Effector CD8-positive, alpha-beta T cell (primary cell): ENCODE data around the gene FOLR1.

Source experiments
- DNase-seq: peaks from one replicate; lab custom pipeline; 2025; lab: John Stamatoyannopoulos, UW

The FOLR1 gene

DNA sequence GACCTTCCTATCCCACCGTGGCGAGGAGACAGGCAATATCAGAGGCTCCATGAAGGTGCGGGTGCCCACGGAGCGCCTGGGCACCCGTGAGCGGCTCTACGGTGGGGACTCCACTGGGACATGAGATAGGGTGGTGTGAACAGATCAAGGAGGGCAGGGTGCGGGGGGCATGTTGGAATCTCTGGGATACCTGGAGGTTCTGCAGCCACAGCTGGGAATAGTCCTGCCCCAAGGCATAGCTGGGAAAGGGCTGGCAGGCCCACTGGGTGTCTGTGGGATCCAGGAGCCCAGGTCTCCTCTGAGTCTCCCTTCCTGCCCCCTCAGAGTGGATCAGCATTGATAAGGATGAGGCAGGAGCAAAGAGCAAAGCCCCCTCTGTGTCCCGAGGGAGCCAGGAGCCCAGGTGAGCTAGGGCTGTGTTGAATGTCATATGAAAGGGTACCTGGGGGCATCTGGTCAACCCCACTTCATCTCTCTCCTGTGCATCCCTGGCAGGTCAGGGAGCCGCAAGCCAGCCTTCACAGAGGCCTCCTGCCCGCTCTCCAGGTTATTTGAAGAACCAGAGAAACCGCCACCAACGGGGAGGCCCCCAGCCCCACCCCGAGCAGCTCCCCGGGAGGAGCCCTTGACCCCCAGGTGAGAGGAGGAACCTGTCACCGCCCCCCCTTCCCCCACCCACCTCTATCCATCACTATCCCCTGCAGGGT is 43.6 kb downstream of the FOLR1 start:
- DNase-seq: no peak

DNA sequence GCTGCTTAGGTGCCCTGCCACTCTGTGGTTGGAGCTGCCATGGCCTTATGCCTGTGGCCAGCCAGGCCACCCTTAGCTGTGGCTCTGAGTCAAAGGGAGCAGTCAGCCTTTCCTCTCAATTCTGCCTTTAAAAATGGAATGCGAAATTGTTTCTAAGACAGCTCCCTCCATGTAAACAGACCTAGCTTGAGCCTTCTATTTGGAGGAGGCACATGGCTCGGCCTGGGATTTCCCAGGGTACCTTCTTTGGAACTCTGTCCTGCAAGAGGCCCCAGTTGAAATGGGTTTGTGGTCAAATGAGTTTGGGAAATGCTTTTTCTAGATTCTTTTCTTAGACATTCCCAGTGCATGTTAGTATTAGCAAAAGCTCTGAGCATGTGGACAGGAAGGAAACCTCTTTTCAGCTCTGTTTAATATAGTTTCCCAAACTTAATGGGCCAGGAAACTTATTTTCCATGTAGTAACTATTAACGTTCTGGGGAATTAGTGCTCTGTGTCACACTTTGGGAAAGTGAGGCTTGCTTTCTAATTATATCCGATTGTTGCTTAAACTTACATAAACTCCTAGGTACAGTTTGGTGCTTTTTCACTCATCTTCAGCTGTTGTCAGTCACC is 44.2 kb downstream of the FOLR1 start:
- DNase-seq: no peak

DNA sequence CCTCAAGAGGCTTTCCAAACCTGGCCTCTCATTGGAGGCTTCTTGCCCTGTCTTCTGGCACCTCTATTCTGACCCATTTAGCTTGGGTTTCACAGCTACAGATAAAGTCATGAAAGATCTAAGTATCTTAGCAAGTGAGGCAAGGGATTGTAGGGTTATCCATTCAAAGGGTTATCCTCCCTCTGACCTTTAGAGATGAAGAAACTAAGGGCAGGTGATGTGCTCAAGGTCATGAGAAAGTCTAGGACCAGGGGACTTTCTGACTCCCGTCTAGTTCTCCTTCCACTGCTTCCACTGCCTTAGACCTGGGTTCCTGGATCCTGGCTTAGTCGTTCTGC is 44.8 kb downstream of the FOLR1 start:
- no peak for DNase-seq

DNA sequence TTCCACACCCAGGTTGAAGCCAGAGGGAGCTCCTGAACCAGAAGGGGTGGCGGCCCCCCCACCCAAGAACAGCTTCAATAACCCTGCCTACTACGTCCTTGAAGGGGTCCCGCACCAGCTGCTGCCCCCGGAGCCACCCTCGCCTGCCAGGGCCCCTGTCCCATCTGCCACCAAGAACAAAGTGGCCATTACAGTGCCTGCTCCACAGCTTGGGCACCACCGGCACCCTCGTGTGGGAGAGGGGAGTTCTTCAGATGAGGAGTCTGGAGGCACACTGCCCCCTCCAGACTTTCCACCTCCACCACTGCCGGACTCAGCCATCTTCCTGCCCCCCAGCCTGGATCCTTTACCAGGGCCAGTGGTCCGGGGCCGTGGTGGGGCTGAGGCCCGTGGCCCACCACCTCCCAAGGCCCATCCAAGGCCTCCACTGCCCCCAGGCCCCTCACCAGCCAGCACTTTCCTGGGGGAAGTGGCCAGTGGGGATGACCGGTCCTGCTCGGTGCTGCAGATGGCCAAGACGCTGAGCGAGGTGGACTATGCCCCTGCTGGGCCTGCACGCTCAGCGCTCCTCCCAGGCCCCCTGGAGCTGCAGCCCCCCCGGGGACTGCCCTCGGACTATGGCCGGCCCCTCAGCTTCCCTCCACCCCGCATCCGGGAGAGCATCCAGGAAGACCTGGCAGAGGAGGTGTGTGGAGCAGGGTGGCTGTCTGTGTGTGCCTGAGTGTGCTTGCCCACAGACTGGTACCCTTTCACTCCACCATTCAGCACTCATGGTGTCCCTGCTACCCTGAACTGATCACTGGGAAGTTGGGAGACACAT is 45.4 kb downstream of the FOLR1 start:
- DNase-seq: no peak

DNA sequence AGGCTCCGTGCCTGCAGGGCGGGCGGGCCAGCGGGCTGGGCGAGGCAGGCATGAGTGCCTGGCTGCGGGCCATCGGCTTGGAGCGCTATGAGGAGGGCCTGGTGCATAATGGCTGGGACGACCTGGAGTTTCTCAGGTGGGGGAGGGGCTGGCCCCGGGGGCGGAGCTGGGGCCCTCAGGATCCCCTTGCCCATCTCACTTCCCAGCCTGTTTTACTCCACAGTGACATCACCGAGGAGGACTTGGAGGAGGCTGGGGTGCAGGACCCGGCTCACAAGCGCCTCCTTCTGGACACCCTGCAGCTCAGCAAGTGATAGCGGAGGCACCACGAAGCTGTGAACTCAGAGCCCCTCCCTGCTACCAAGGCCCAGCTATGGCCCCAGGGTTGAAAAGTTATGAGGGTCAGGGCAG is 46.1 kb downstream of the FOLR1 start:
- no peak for DNase-seq

DNA sequence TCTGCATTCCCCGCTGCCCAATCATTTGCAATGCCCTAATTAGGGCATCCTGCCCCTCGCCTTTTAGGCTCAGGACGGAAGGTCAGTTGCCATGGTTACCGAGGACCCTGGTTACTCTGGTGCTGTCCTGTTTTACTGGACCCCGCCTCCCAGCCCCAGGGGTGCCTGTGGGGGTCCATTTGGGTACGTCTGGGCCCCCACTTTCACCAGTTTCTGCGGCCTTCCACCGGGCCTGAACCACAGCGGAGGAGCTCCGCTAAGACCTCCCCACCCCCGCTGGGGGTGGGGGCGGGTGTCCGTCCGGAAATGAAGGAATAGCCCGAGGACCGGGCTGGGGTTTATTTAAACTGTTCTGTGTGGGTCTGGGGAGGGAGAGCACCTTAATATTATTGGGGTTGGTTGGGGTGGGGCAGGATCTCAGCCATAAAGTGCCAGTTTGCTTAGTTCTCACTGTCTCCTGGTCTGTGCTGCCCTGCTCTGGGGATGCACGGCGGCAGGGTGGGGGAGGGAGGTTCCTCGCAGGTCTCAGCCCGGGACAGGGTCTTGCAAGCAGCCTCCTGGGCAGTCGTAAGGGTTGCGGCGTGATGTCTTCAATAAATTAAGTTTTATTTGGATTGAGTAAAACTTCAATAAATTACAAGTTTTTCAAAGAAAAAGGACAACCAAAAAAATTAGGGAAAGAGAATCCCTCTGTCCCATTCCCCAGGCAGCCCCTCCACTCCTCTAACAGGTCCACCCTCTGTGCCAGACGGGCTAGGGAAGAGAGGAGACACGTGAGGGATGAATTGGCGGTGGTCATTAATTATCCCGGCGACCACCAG is 46.8 kb downstream of the FOLR1 start:
- DNase-seq: no peak

DNA sequence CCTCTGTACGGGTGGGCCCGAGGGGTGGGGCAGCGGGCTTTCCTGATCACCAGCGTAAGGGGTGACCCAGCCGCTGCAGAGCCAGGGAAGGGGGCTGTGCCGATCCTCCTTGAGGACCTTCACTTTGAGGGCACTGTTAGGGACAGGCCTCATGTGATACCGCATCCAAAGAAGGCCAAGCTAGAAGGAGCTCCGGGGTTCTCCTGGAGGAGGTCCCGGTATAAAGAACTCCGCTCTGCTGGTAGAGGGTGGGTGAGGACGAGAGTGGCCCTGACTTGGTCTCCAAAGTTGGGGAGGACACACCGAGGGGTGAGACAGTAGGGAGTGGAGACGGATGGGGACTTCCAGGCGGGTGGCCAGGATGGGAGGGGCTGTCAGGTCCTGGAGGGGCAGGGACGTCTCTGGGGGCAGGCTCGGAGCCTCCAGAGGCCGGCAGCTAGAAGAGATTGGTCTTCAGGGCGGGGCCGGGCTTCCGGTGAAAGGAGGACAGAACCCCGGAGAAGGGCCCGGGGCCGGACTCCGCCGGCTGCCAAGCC is 47.4 kb downstream of the FOLR1 start:
- DNase-seq: no peak

DNA sequence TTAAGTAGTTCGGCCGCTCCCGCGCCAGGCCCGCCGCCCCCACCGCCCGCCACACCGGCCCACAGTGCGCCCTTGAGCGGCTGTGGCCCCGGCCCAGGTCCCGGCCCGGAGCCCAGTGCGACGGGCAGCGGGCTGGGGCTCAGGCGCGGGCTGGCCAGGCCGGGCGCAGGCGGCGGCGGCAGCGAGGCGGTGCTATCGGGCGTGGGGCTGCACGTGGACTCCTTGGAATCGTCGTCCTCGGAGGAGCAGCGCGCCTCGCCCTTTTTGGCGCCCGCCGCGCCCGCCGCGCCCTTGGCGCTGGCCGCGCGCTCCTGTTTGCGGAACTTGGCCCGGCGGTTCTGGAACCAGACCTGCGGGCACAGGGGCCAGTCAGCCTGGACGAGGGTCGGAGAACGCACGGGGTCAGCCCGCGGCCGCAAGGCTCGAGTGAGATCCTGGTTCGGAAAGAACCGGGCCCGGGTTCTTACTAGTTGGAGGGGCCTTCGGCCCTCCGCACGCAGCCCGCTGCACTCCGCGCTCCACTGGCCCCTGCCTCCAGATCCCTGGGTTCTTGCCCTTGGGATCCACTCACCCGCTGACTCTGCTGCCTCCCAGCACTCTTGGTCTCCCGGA is 48.0 kb downstream of the FOLR1 start:
- DNase-seq: no peak

DNA sequence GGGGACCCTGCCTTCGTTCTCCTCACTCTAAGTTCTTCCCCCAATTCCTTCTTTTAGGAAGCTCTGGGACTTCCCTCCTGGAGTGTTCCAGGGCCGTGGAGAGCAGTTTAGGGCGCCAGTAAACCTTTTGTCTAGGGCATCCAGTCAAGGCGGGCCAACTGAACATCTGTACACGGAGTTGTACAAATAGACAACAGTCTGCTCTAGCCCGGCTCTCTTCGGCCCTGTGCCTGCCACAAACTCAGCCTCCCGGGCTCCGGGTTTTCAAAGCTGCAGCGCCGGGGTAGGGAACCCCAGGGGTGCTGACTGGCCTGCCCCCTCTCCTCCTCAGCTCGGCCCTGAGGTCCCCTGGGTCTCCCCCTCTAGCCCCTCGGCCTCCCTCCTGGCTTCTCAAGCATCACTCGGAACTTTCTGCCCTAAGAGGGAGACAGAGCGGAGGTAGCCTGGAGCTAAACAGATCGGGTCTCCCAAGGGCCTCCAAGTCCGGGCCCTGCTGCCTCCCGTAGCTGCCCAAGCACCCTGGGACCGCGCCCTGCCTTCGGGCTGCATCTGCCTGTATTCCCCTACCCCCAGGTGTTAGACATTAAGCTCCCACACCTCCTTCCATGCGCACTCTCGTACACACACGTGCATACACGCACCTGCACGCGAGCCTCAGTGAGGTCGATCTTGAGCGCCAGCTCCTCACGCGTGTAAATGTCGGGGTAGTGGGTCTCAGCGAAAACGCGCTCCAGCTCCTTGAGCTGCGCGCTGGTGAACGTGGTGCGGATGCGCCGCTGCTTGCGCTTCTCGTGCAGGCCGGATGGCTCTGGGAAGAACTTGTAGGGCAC is 48.7 kb downstream of the FOLR1 start:
- no peak for DNase-seq

DNA sequence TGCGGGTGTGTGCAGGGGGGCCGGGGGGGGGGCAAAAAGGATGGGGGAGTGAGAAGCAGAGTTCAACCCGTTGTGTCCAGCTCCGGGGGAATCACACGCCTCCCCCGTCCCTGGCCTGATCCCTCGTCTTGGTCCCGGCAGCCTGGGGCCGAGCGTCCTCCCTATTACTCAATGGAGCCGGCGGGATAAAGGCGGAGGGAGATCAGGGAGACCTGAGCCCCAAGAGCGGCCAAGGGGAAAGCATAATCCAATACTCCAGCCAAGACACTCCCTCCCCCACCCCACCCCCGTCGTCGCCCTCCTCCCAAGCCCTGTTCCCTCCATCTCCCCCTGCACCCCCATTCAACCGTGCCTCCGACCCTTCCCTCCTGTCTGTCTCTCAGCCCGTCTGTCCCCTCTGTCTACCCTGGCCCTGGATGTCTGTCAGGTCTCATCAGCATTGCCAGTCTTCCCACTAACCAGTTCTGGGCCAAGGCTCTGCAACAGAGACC is 49.4 kb downstream of the FOLR1 start:
- no peak for DNase-seq

DNA sequence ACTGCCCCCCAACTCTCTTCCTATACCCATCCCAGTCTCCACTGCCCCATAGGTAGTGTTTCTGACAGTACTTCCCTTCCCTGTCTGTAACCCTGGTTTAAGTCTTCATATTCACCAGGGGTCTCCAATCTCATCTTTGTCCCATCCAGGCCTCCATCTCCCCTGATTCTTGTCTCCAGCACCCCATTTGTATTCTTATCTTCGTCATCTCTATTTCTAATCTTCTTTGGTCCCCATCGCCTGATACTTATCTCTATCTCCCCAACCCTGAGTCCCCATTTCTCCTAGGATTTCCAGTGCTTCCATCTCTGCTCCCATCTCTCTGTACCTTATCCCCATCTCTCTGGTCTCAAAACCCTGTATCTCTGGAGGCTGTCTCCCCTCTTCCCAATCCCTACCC is 50.2 kb downstream of the FOLR1 start:
- DNase-seq: no peak

DNA sequence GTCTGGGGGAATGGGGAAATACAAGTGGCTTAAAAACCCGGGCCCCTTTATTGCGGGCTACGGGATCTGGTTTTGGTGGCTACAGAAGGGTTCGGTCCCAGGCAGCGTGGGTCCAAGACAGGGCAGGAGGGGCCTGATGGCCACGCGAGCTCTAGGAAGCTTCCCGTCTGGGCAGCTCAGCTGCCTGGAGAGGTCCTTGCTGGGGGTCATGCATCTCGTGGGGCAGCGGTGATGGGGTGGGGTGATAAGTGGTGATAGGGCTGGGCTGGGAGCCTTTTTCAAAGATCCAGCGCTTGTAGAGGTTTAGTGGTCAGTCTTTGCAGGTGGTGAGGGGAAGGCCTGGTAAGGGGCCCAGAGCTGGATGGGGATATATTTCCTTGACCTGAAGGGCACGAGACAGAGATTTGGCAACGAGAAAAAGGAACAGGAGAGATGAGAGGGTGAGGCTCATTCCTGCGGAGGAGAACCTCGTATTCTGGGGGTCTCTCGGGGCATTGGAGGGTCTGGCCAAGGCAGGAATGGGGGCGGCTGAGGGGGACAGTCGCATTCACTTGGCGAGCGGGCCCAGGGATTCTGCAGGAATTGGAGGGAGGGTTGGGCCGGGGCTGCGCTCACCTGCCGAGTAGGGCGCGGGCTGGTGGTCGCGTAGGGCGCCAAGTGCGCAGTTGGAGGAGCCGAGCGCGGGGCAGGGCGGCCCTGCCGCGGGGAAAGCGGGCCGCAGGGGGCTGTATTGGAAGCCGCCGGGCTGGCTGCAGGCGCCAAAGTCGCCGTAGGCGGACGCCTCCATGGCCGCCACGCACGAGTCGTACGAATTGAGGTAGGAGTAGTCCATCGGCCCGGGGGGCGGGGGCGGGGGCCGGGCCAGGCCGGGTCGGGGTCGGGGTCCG is 51.5 kb downstream of the FOLR1 start:
- DNase-seq: no peak

DNA sequence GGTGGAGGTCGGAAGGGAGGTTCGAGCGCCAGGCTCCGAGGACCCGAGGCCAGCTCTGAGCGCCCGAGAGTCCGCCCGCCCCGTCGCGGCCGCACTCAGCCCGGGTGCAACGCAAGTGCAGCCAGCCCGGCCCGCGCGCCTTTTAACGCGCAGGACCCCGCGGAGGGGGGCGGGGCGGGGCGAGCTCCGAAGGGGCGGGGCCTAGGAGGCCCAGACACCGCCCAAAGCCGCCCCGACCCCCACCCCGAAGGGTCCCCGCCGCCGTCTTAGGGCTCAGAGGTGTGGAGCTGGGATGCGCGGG is 52.1 kb downstream of the FOLR1 start, which contains the start of gene PHOX2A:
TSS of gene PHOX2A (minus strand) at position 117 of the 301 bp plus-strand sequence. CDS start 172 bp downstream, outside the sequence.
- DNase-seq: no peak

DNA sequence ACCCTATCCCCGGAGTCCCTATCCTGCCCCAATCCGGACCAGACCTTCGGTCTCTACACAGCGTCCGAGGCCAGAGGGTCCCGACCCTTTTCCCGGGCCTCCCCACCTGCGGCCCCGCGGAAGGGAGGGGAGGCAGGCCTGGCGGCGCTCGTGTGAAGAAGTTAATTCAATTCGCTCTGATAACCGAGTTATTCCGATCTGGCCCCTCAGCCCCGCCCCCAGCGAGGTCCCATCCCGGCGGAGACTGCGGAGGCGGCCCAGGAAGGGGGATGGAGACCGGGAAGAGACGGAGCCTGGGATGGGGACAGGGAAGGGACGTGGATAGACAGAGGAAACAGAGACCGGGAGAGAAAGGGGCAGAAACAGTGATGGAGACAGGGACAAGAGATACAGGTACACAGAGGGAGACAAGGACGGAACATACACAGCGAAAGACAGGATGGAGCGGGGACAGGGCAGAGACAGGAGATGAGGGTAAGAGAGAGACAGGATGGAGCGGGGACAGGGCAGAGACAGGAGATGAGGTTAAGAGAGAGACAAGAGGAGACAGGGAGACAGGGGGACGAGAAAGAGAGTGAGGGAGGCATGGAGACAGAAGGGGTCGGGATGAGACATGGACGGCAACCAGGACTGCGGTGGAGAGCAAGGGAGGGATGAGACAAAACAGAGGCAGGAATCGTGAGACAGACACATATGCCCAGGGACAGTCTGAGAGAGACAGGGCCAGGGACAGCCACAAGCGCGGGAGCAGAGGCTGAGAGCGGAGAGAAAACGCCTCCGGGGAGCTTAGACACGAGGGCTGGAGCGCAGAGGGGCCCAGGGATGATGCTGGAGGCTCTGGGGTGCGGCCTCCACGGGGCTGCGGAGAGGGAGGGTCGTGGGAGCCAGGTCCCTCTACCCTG is 52.7 kb downstream of the FOLR1 start:
- DNase-seq: no peak

DNA sequence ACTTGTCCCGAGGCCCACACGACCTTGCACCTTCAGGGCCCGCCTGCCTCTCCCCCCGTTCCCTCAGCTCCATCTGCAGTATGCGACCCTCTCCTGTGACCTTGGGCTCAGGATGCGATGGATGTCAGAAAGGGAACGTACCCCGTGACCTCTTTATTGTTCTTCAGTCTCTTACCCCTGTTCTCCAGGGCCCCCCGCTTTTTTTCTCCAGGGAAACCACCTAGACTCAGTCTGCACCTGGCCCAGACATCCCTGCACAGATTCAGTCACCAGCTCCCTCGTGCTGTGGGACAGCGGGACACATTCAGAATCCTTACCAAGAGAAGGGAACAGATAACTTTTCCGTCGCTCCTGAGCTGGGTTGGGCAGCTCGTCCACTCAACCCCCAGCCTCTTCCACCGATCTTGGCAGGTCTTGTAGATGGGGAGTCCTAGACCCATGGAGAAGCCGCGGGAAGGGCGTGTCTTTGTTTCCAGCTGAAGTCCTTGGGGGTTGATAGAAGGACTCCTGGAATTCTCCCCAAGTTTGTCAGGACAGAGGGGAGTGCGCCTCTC is 53.4 kb downstream of the FOLR1 start:
- no peak for DNase-seq
